Ovary (tissue), 9 donors: ENCODE results near the gene ANKK1. TPM values are rescaled to one million over a fixed set of nuclear protein-coding genes. Genes with fewer than 3 reads are reported as not detected.

Experiments used
- DNase-seq, 5 donors: peaks; one replicate each; pipeline ENCODE4 v3.0.0-alpha.2; 2019 to 2020
- H3K27ac ChIP-seq, 2 donors: fragments of 200-600 bp; one replicate each; pipeline versions ENCODE4 v1.5.1 to v1.8.0; 2019 to 2022
- H3K27me3 ChIP-seq: fragments of 200-600 bp; one replicate; pipeline ENCODE4 v1.8.0; 2022
- H3K36me3 ChIP-seq: fragments of 200-600 bp; sonication (generic); one replicate; pipeline ENCODE4 v1.5.1; 2019
- H3K4me1 ChIP-seq: one replicate; pipeline ENCODE4 v1.8.1; 2013; ENCODE audit warnings: mild to moderate bottlenecking, moderate library complexity; ENCODE audit not compliant: insufficient read depth
- H3K4me3 ChIP-seq: fragments of 200-600 bp; sonication (generic); one replicate; pipeline ENCODE4 v1.5.1; 2017
- H3K9me3 ChIP-seq, 2 donors: fragments of 200-600 bp in 1 of 2; sonication (generic) in 1 of 2; one replicate each; pipeline versions ENCODE4 v1.5.1 to v1.8.1; 2013 to 2019; ENCODE audit warnings: mild to moderate bottlenecking in 1 of 2, moderate library complexity in 1 of 2
- CTCF ChIP-seq, 3 donors: fragments of 450-650 bp in 2 of 3; fragments of 200-600 bp in 1 of 3; IDR thresholded peaks; one replicate each; pipeline versions ENCODE4 v1.5.1 to v1.8.0; 2016 to 2022; ENCODE audit warnings: antibody characterized with exemption in 3 of 3, mild to moderate bottlenecking in 1 of 3
- EP300 ChIP-seq: sonication (generic); formaldehyde crosslinking; IDR thresholded peaks from one replicate; pipeline ENCODE4 v1.6.1; 2017; ENCODE audit warnings: antibody characterized with exemption
- POLR2A ChIP-seq: fragments of 450-650 bp; IDR thresholded peaks from one replicate; pipeline ENCODE4 v1.6.1; 2017; ENCODE audit warnings: antibody characterized with exemption, mild to moderate bottlenecking, moderate library complexity
- WGBS, 3 donors: extraction: QIAGEN DNeasy Blood & Tissue Kit in 1 of 3; methylation state at CpG; one replicate each; pipeline versions ENCODE4 v1.1.5 to v1.1.7; 2013 to 2017; 5-methylcytosine and 5-hydroxymethylcytosine counted together
- intact Hi-C, 4 donors: fragments of 100-400 bp; cut with DNase I; formaldehyde crosslinking; loops; one replicate each; pipeline versions ENCODE4 v1.11.0 to v1.15.1; 2022 to 2023
- microRNA-seq, 3 donors: library from miRNA; unstranded; fragments of <30 nt; microRNA quantifications; one replicate each; pipeline versions ENCODE4 to v1.2.0, GENCODE V29; 2019 to 2020
- polyA plus RNA-seq, 2 donors: library from polyadenylated mRNA; stranded (reverse); fragments of 200-250 nt in 1 of 2; fragments of 350-450 nt in 1 of 2; fragmentation: Illumina TruSeq in 1 of 2; extraction: RNeasy Lipid Tissue Mini Kit (QIAGEN cat#74804) in 1 of 2; gene quantifications; one replicate each; pipeline ENCODE4 v1.2.3, GENCODE V29; 2013 to 2014
- small RNA-seq: library from RNA; depleted of rRNA; stranded (forward); fragments of <200 nt; gene quantifications from one replicate; pipeline ENCODE3, GENCODE V24; 2016
- total RNA-seq, 7 donors: library from RNA; depleted of rRNA in 2 of 7; stranded (reverse); fragments of >200 nt in 2 of 7; fragmentation: NEBNext Ultra II Directional in 3 of 7; extraction: Animal tissue kit (Norgen Biotek cat#: 25700) in 3 of 7; gene quantifications; one replicate each; pipeline versions ENCODE4 v1.1.0 to v1.2.4, GENCODE V29; 2016 to 2023
- donor health status: DM: no; HTN: no; CAD: no; lungs with moderate emphysema.
- donor health status: DM: no; HTN: no; CAD: no.
- donor health status: Bipolar disorder and iron deficiency.
- donor health status: DM: yes; HTN: yes; CAD: no.
- donor health status: DM: no; HTN: no; CAD: no.
- donor health status: DM: yes; HTN: yes; CAD: no.

ANKK1 gene
- total and polyA plus RNA-seq, 9 donors = 0.34 to 2.4 (median 0.63) TPM; not detected in 1

- H3K9me3 ChIP-seq = no peaks in the 10 kb centered on the region
- no peaks in the 10 kb centered on the region for H3K27me3 ChIP-seq
- intact Hi-C loops = no loop called here
- H3K4me3 ChIP-seq = no peak overlapping the region
- H3K4me1 ChIP-seq = no peaks in the 10 kb centered on the region
- no peak overlapping the region for H3K27ac ChIP-seq
- WGBS, 3 donors = 78 to 82% (median 82%) methylated on average over 6 of the region's 6 CpGs
- H3K36me3 ChIP-seq = no peaks in the 10 kb centered on the region
- no peak for DNase-seq
- TF ChIP-seq EP300 = no peak
These were observed 59.4 kb downstream of the ANKK1 start for GRCh38 chr11:113446938-113447337.

GRCh38 chr11:113447621-113448315, 60.2 kb downstream of the ANKK1 start:
- H3K4me3 ChIP-seq = no peak overlapping the region
- TF ChIP-seq POLR2A (no peak), EP300 (no peak), CTCF (IDR thresholded peaks at IDR 0.05) (no peak)
- no peaks in the 10 kb centered on the region for H3K4me1 ChIP-seq
- no peaks in the 10 kb centered on the region for H3K36me3 ChIP-seq
- 58 to 67% (median 59%) methylated on average over 8 of the region's 8 CpGs for whole genome bisulfite sequencing, 3 donors
- no peaks in the 10 kb centered on the region for H3K9me3 ChIP-seq
- intact Hi-C loops = no loop called here
- H3K27me3 ChIP-seq = no peaks in the 10 kb centered on the region
- no peak overlapping the region for H3K27ac ChIP-seq
- DNase-seq = no peak

GRCh38 chr11:113448316-113448677, 60.7 kb downstream of the ANKK1 start:
- no peak for DNase-seq
- WGBS, 3 donors = 54 to 67% (median 57%) methylated on average over 5 of the region's 5 CpGs
- no peaks in the 10 kb centered on the region for H3K4me1 ChIP-seq
- no peak overlapping the region for H3K27ac ChIP-seq
- intact Hi-C loops = no loop called here
- TF ChIP-seq CTCF (IDR thresholded peaks at IDR 0.05) (no peak), EP300 (no peak), POLR2A (no peak)
- no peak overlapping the region for H3K4me3 ChIP-seq
- H3K36me3 ChIP-seq = no peaks in the 10 kb centered on the region
- no peaks in the 10 kb centered on the region for H3K27me3 ChIP-seq
- H3K9me3 ChIP-seq = no peaks in the 10 kb centered on the region

GRCh38 chr11:113449743-113450142, 62.2 kb downstream of the ANKK1 start:
- intact Hi-C loops = no loop called here
- TF ChIP-seq CTCF (IDR thresholded peaks at IDR 0.05) (no peak), POLR2A (no peak), EP300 (no peak)
- Histone ChIP-seq H3K4me3 (no peak overlapping the region), H3K27ac (no peak overlapping the region), H3K36me3 (no peaks in the 10 kb centered on the region), H3K9me3 (no peaks in the 10 kb centered on the region), H3K27me3 (no peaks in the 10 kb centered on the region), H3K4me1 (no peaks in the 10 kb centered on the region)
- 59 to 75% (median 67%) methylated on average over 6 of the region's 6 CpGs for WGBS, 3 donors
- no peak for DNase-seq

Small RNA genes within 50 kb of the gene (microRNA-seq; reads per million reads assigned to microRNA genes)
- 0 reads per million in 3 donors for gene MIR4301

Small RNA genes within 50 kb of the gene (small RNA-seq; reads per million reads assigned to genes)
- not detected for gene MIR4301

Other genes with a start within 250 kb of the ANKK1 start
- gene TTC12, start 73.2 kb upstream of the ANKK1 start, total RNA-seq = 10 to 100 TPM; 13.4 to 32.5 (median 28.1) TPM
- 10 to 100 TPM in 1 of 2 donors, 1 to 10 TPM in 1; 8.1 to 25.8 TPM for gene TTC12, start 73.2 kb upstream of the ANKK1 start, polyA plus RNA-seq
- gene DRD2, start 87.6 kb downstream of the ANKK1 start, total RNA-seq = 1 to 10 TPM in 1 of 7 donors, under 1 TPM in 4, not detected in 2; 0.15 to 1.0 (median 0.38) TPM
- gene DRD2, start 87.6 kb downstream of the ANKK1 start, polyA plus RNA-seq = under 1 TPM; 0.02 to 0.07 TPM